T-cell (primary cell): ENCODE data around the gene PRKCZ. TPM values are rescaled to one million over a fixed set of nuclear protein-coding genes. Genes with fewer than 3 reads are reported as not detected.

Experiments used
- ATAC-seq, 4 experiments: fragments of 200-7000 bp in 3 of 4; fragments of 150-1000 bp in 1 of 4; cut with Tn5 transposase; replicated peaks in 1 of 4; 1 replicate in 3 of 4; 2 replicates in 1 of 4; pipeline ENCODE4 v1.10.0; 2021; ENCODE audit warnings: moderate library complexity in 3 of 4, mild to moderate bottlenecking in 2 of 4, moderate number of reproducible peaks in 1 of 4
- CTCF ChIA-PET, 2 donors: fragments of 300-600 bp; sonication (Branson Sonifier 250); formaldehyde crosslinking; loops; one replicate each; lab custom pipeline; 2022; ENCODE audit warnings: antibody characterized with exemption in 2 of 2; lab: Charles Lee
- POLR2A ChIA-PET, 2 donors: fragments of 300-600 bp; sonication (Branson Sonifier 250); formaldehyde crosslinking; loops; one replicate each; lab custom pipeline; 2022; ENCODE audit warnings: antibody characterized with exemption in 2 of 2; lab: Charles Lee
- DNase-seq, 35 experiments: peaks; one replicate each; pipeline versions ENCODE4 v3.0.0 to v3.0.0-alpha.2; 2013 to 2023
- H3K27ac ChIP-seq: one replicate; pipeline ENCODE4 v1.5.1; 2013; ENCODE audit warnings: low read length
- H3K27me3 ChIP-seq, 2 experiments: replicated peaks in 1 of 2; 1 replicate in 1 of 2; 2 replicates in 1 of 2; pipeline versions ENCODE4 v1.6.1 to v1.7.0; 2013; ENCODE audit warnings: low read length in 1 of 2, mixed read lengths in 1 of 2; ENCODE audit not compliant: control insufficient read depth in 2 of 2, insufficient read depth in 2 of 2; ENCODE audit errors: extremely low read depth in 1 of 2
- H3K36me3 ChIP-seq, 2 donors: 1 replicate in 1 of 2; 2 replicates in 1 of 2; pipeline versions ENCODE4 v1.6.1 to v1.7.0; 2013; ENCODE audit warnings: low read length in 1 of 2; ENCODE audit not compliant: control insufficient read depth in 2 of 2, insufficient read depth in 1 of 2; ENCODE audit errors: extremely low read depth in 1 of 2
- H3K4me1 ChIP-seq, 2 experiments: 1 replicate in 1 of 2; 2 replicates in 1 of 2; pipeline versions ENCODE4 v1.6.1 to v1.7.0; 2013; ENCODE audit warnings: low read length in 2 of 2, mixed read lengths in 1 of 2; ENCODE audit not compliant: insufficient read depth in 2 of 2, control insufficient read depth in 1 of 2; ENCODE audit errors: extremely low read depth in 1 of 2
- H3K4me3 ChIP-seq, 2 donors: 1 replicate in 1 of 2; 2 replicates in 1 of 2; pipeline versions ENCODE4 v1.5.1 to v1.7.0; 2013; ENCODE audit warnings: mild to moderate bottlenecking in 2 of 2, low read length in 1 of 2, moderate library complexity in 1 of 2; ENCODE audit not compliant: control insufficient read depth in 1 of 2; ENCODE audit errors: extremely low read depth in 1 of 2
- H3K9me3 ChIP-seq: 2 replicates; pipeline ENCODE4 v1.7.0; 2013
- H3K27ac Mint-ChIP-seq, 2 donors: one replicate each; pipeline ENCODE4 v1.8.0; 2020 to 2021; ENCODE audit warnings: mild to moderate bottlenecking in 2 of 2, mixed read lengths in 2 of 2
- H3K27me3 Mint-ChIP-seq, 2 donors: one replicate each; pipeline ENCODE4 v1.8.0; 2021 to 2022; ENCODE audit warnings: mixed read lengths in 2 of 2
- H3K36me3 Mint-ChIP-seq: one replicate; pipeline ENCODE4 v1.8.0; 2021; ENCODE audit warnings: mixed read lengths
- H3K4me1 Mint-ChIP-seq, 3 donors: one replicate each; pipeline ENCODE4 v1.8.0; 2020 to 2022; ENCODE audit warnings: mixed read lengths in 3 of 3, mild to moderate bottlenecking in 1 of 3
- H3K4me3 Mint-ChIP-seq, 3 donors: one replicate each; pipeline ENCODE4 v1.8.0; 2020 to 2022; ENCODE audit warnings: mild to moderate bottlenecking in 3 of 3, mixed read lengths in 3 of 3, moderate library complexity in 3 of 3
- H3K9me3 Mint-ChIP-seq, 3 donors: one replicate each; pipeline ENCODE4 v1.8.0; 2020 to 2022; ENCODE audit warnings: mixed read lengths in 3 of 3
- WGBS: methylation state at CpG from one replicate; pipeline ENCODE4 v1.1.5; 2013; ENCODE audit warnings: missing lambda C conversion rate; ENCODE audit not compliant: insufficient coverage; 5-methylcytosine and 5-hydroxymethylcytosine counted together
- total RNA-seq, 35 experiments: library from RNA in 6 of 35; stranded (reverse) in 6 of 35; fragments of 120-200 nt in 1 of 35; gene quantifications; one replicate each; pipeline versions ENCODE4 v1.2.1 to v1.2.4 and lab custom pipeline; 2013 to 2026

The PRKCZ gene
- total RNA-seq, 5 donors from 2014 or later (not counting 1 experiment from before 2014, with no cell fraction given), result 27.5 to 36.9 (median 31.0) TPM

DNA sequence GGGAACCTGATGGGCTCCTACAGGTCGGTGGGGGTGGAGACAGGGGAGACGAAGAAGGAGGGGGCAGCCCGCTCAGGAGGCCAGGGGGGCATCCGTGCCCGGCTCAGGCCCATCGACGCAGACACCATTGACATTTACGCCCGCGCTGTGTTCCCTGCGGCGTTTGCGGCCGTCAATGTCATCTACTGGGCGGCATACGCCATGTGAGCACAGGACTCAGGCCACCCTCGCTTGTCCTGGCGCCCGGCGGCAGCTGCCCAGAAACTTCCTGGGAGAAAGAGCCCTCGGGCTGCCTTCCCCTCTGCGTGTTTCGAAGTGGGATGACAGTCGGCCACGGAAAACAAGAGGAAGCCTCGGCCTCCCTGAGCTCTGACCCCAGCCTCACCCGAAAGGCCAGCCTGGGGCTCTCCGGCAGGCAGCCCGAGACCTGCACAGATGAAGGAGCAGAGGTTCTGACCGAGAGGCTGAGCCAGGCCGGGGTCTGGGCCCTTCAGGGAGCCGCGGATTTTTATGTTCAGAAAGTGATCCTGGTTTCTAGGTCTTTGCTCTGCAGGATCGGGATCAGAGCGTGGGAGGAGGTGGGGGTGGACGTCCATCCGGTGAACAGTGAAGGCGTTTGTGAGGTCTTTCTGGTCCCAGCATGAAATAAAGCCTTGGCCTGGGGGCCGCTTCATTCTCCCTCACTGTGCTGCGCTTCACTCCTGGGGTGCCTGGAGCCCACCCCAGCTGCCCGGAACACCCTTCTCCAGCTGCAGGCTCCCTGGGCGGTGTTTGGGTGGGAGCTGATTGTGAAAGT is 19.9 kb upstream of the PRKCZ start:
- ATAC-seq, result no peak
- Histone ChIP-seq H3K36me3 (no peaks in the 10 kb centered on the region), H3K4me1 (peaks cover 0 to 10% of the 10 kb centered on the region in 2 experiments), H3K4me3 (no peak overlapping the region), H3K27ac (no peak overlapping the region), H3K27me3 (peaks cover 0 to 50% of the 10 kb centered on the region in 2 experiments), H3K9me3 (no peaks in the 10 kb centered on the region)
- Mint-ChIP-seq H3K36me3 (no peaks in the 10 kb centered on the region), H3K27me3 (peaks cover 0 to 5% of the 10 kb centered on the region in 2 donors), H3K4me1 (peaks cover 0 to 5% (median 4%) of the 10 kb centered on the region in 3 donors), H3K27ac (no peak overlapping the region), H3K9me3 (no peaks in the 10 kb centered on the region), H3K4me3 (no peak overlapping the region)
- no peak for DNase-seq
- ChIA-PET CTCF (no interaction called here), POLR2A (no interaction called here)
- 85% methylated on average over 35 of the region's 42 CpGs for WGBS

DNA sequence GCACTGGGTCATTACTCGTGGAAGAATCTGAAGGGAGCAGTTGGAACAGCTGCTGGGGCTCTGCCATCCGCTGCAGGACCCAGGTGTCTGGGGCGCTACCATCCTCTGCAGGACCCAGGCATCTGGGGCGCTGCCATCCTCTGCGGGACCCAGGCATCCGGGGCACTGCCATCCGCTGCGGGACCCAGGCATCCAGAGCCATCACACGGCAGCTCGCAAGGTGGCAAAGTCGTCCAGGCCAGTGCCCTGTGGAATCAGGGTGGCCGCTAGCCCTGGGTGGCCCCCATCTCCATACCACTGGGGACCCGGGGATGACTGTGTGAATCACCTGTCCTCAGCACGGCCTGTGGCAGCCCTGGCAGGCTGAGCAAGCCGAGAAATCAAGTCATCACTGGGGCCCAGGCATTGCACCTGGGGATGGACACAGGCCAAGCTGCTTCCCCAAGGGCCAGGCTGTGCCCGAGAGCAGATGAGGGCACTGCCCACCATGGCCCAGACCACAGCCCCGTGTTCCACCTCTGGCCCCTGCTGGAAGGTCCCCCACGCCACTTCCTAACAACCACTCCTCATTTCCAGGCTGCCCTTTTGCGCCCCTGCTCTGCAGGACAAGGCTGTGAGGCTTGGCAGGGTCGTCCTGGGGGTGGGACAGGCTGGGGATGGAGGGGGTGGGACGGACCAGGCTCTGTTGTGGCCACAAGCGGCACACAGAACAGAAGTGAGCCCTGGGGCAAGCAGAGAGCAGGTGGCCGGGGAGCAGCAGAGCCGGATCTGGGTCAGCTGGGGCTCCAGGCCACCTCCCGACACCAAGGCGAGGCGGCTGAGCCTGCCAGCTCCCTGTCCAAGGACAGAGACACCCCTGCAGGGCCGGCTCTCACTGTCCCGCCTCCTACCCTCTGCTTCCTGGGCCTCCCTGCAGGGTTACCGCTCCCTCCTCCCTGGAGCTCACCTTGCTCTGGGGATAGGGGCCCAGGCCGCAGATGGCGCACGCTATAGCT is 18.4 kb upstream of the PRKCZ start:
- H3K27me3 ChIP-seq, result peaks cover 0 to 51% of the 10 kb centered on the region in 2 experiments
- no peaks in the 10 kb centered on the region for H3K9me3 ChIP-seq
- no peak for ATAC-seq
- no peak for DNase-seq
- 73% methylated on average over 26 of the region's 33 CpGs for WGBS
- Mint-ChIP-seq H3K4me1 (peaks cover 0 to 2% (median 0%) of the 10 kb centered on the region in 3 donors), H3K27ac (no peak overlapping the region), H3K36me3 (no peaks in the 10 kb centered on the region), H3K9me3 (no peaks in the 10 kb centered on the region), H3K4me3 (no peak overlapping the region), H3K27me3 (peaks cover 0 to 5% of the 10 kb centered on the region in 2 donors)
- H3K4me3 ChIP-seq, result no peak overlapping the region
- ChIA-PET CTCF (no interaction called here), POLR2A (no interaction called here)
- H3K36me3 ChIP-seq, result no peaks in the 10 kb centered on the region
- H3K27ac ChIP-seq, result no peak overlapping the region
- no peaks in the 10 kb centered on the region for H3K4me1 ChIP-seq

DNA sequence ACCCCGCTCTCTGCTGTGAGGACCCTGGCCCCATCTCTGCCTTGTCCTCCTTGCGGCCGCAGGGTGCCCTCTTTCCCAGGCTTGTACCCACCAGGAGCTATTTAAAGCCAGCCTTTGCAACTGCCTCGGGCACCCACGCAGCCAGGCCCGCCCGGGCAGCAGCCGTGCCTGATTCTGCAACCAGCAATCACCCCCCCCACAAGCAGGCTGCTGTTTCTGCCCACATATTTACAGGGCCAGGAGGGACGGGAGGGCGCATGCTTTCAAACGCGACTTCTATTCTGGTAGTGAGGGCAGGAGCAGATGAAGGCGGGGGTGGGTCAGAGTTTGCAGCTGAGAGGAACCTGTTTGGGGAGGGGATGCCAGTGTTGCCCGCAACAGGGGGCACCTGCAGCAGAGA is 17.5 kb upstream of the PRKCZ start:
- Histone ChIP-seq H3K9me3 (no peaks in the 10 kb centered on the region), H3K4me3 (no peak overlapping the region), H3K27me3 (peaks cover 0 to 54% of the 10 kb centered on the region in 2 experiments), H3K27ac (no peak overlapping the region), H3K36me3 (no peaks in the 10 kb centered on the region), H3K4me1 (no peaks in the 10 kb centered on the region)
- ATAC-seq, result no peak
- Mint-ChIP-seq H3K27ac (no peak overlapping the region), H3K27me3 (peaks cover 0 to 5% of the 10 kb centered on the region in 2 donors), H3K4me1 (no peaks in the 10 kb centered on the region), H3K9me3 (no peaks in the 10 kb centered on the region), H3K36me3 (no peaks in the 10 kb centered on the region), H3K4me3 (no peak overlapping the region)
- DNase-seq, result no peak
- POLR2A ChIA-PET, result no interaction called here
- 73% methylated on average over 5 of the region's 14 CpGs for WGBS
- CTCF ChIA-PET, result no interaction called here

DNA sequence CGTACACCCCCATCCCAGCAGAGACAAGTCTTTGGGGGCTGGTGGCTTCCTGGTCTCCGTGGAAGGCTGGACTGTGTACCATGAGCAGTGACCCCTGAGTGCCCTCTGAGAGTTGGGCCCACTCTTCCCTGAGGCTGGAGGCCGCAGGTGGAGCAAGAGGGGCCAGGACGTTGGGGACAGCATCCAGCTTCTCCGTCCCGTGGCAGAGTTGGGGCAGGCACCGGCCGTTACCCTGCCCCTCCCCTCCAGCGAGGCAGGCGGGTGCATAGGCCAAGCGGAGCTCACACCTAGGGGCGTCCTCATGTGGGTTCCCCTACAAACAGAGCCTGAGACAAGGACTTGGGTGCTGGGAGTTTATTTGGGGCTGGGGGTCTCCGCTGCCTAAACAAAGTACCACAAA is 17.0 kb upstream of the PRKCZ start:
- ATAC-seq, result no peak
- POLR2A ChIA-PET, result no interaction called here

DNA sequence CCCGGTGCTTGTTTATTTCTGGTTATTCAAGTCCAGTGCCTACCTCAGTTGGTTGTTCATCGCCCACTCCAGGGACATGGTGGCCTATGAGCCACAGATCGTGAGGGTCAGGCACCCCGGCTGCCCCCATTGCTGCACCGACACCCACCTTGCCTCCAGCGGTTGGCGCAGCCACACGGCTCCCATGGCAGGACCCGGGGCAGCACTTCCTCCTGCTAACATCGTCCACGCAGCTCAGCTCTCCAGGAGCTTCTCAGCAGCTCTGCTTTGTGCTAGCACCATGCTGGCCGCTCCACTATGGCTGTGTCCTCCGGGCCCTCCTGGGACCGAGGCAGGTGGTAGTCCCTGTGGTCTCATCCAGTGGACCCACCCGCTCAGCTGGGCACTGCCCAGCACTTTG is 13.9 kb upstream of the PRKCZ start:
- Histone ChIP-seq H3K27ac (no peak overlapping the region), H3K4me3 (no peak overlapping the region), H3K4me1 (no peaks in the 10 kb centered on the region), H3K27me3 (peaks cover 0 to 46% of the 10 kb centered on the region in 2 experiments), H3K9me3 (no peaks in the 10 kb centered on the region), H3K36me3 (no peaks in the 10 kb centered on the region)
- ATAC-seq (no peak), DNase-seq (no peak)
- H3K4me3 Mint-ChIP-seq, result no peak overlapping the region
- H3K9me3 Mint-ChIP-seq, result no peaks in the 10 kb centered on the region
- 74% methylated on average over 13 of the region's 15 CpGs for WGBS
- peaks cover 0 to 3% of the 10 kb centered on the region in 2 donors for H3K27me3 Mint-ChIP-seq
- CTCF ChIA-PET, result no interaction called here
- POLR2A ChIA-PET, result no interaction called here
- no peaks in the 10 kb centered on the region for H3K4me1 Mint-ChIP-seq
- H3K27ac Mint-ChIP-seq, result no peak overlapping the region
- no peaks in the 10 kb centered on the region for H3K36me3 Mint-ChIP-seq

More for the DNA sequence above, 17.0 kb upstream of the PRKCZ start:
- H3K9me3 ChIP-seq, result no peaks in the 10 kb centered on the region
- no peaks in the 10 kb centered on the region for H3K36me3 ChIP-seq
- H3K9me3 Mint-ChIP-seq, result no peaks in the 10 kb centered on the region
- peaks cover 0 to 52% of the 10 kb centered on the region in 2 experiments for H3K27me3 ChIP-seq
- H3K4me1 ChIP-seq, result no peaks in the 10 kb centered on the region
- H3K27ac Mint-ChIP-seq, result no peak overlapping the region
- H3K4me1 Mint-ChIP-seq, result no peaks in the 10 kb centered on the region
- no peak overlapping the region for H3K4me3 ChIP-seq
- no peaks in the 10 kb centered on the region for H3K36me3 Mint-ChIP-seq
- no peak overlapping the region for H3K4me3 Mint-ChIP-seq
- CTCF ChIA-PET, result no interaction called here
- H3K27ac ChIP-seq, result no peak overlapping the region
- H3K27me3 Mint-ChIP-seq, result peaks cover 0 to 5% of the 10 kb centered on the region in 2 donors
- WGBS, result 86% methylated on average over 2 of the region's 13 CpGs
- no peak for DNase-seq

DNA sequence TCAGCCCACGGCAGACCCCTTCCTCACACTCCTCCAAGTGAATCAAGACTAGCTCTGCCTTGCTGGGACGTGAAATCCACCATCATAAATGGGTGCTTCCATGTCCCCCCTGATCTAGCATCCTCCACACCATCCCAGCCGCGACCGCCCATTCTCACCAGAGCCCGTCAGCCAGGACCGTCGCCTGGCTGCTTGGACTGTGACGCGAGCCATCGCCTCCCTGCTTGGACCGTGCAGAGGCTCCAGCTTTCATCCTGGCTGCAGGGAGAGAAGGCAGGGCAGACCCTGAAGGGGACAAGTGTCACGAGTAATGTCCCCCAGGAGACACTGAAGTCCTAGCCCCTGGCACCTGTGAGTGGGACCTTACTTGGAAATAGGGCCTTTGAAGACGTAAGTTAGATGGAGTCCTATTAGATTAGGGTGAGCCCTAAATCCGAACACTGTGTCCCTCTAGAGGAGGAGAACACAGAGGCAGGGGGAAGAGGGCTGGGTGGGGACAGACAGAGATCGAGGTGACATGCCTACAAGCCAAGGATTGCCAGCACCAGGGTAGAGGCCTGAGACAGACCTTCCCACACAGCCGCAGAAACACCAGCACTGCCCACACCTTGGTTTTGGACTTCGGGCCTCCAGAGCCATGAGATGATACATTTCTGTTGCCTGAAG is 12.8 kb upstream of the PRKCZ start:
- WGBS, result 71% methylated on average over 14 of the region's 18 CpGs
- no peaks in the 10 kb centered on the region for H3K36me3 Mint-ChIP-seq
- Histone ChIP-seq H3K9me3 (no peaks in the 10 kb centered on the region), H3K4me1 (no peaks in the 10 kb centered on the region), H3K27ac (no peak overlapping the region), H3K4me3 (no peak overlapping the region), H3K27me3 (peaks cover 0 to 37% of the 10 kb centered on the region in 2 experiments), H3K36me3 (no peaks in the 10 kb centered on the region)
- no peaks in the 10 kb centered on the region for H3K4me1 Mint-ChIP-seq
- H3K9me3 Mint-ChIP-seq, result no peaks in the 10 kb centered on the region
- POLR2A ChIA-PET, result no interaction called here
- ATAC-seq (no peak), DNase-seq (no peak)
- H3K27me3 Mint-ChIP-seq, result peaks cover 0 to 3% of the 10 kb centered on the region in 2 donors
- no peak overlapping the region for H3K27ac Mint-ChIP-seq
- CTCF ChIA-PET, result no interaction called here
- H3K4me3 Mint-ChIP-seq, result no peak overlapping the region
